Loucy (cell line): ENCODE measurements around the gene CYGB.

Experiments used
- H2AFZ ChIP-seq: fragments of 200-600 bp; sonication (generic); 2 replicates; pipeline ENCODE4 v1.6.0; 2016; ENCODE audit warnings: antibody characterized with exemption, mild to moderate bottlenecking, low read length, moderate library complexity
- H3F3A ChIP-seq: fragments of 200-600 bp; 2 replicates; pipeline ENCODE4 v1.6.0; 2016; ENCODE audit warnings: antibody characterized with exemption, low read depth, mild to moderate bottlenecking
- H3K27me3 ChIP-seq: fragments of 200-600 bp; sonication (generic); 2 replicates; pipeline ENCODE4 v1.6.1; 2014; ENCODE audit warnings: low read length, mild to moderate bottlenecking; ENCODE audit not compliant: insufficient read depth, poor library complexity, severe bottlenecking
- H3K36me3 ChIP-seq: fragments of 200-600 bp; sonication (generic); 2 replicates; pipeline ENCODE4 v1.6.1; 2016; ENCODE audit warnings: low read length; ENCODE audit not compliant: insufficient read depth
- H3K4me1 ChIP-seq: fragments of 200-600 bp; sonication (generic); 2 replicates; pipeline ENCODE4 v1.5.1; 2014; ENCODE audit warnings: low read length, mild to moderate bottlenecking; ENCODE audit not compliant: insufficient read depth, poor library complexity, severe bottlenecking
- H3K4me2 ChIP-seq: fragments of 200-600 bp; sonication (generic); 2 replicates; pipeline ENCODE4 v1.6.0; 2014; ENCODE audit warnings: antibody characterized with exemption, low read length, low read depth, mild to moderate bottlenecking; ENCODE audit not compliant: poor library complexity, severe bottlenecking
- H3K4me3 ChIP-seq: fragments of 200-600 bp; sonication (generic); 2 replicates; pipeline ENCODE4 v1.5.1; 2014; ENCODE audit warnings: low read length, mild to moderate bottlenecking, mixed read lengths; ENCODE audit not compliant: poor library complexity, severe bottlenecking
- H3K79me2 ChIP-seq: fragments of 200-600 bp; sonication (generic); 2 replicates; pipeline ENCODE4 v1.6.1; 2014; ENCODE audit warnings: low read length; ENCODE audit not compliant: insufficient read depth
- H3K9ac ChIP-seq: fragments of 200-600 bp; sonication (generic); 2 replicates; pipeline ENCODE4 v1.6.0; 2014; ENCODE audit warnings: mild to moderate bottlenecking, low read depth, low read length, moderate library complexity; ENCODE audit not compliant: poor library complexity, severe bottlenecking
- H3K9me2 ChIP-seq: fragments of 200-600 bp; sonication (generic); replicated peaks from 2 replicates; pipeline ENCODE4 v1.6.1; 2016; ENCODE audit warnings: low read depth, low read length, mixed read lengths
- H3K9me3 ChIP-seq: fragments of 200-600 bp; sonication (generic); 2 replicates; pipeline ENCODE4 v1.6.1; 2014; ENCODE audit warnings: mild to moderate bottlenecking, antibody characterized with exemption, low read length, low read depth; ENCODE audit not compliant: insufficient read depth
- H4K20me1 ChIP-seq: fragments of 200-600 bp; sonication (generic); 2 replicates; pipeline ENCODE4 v1.6.0; 2014; ENCODE audit warnings: antibody characterized with exemption, low read length, mild to moderate bottlenecking; ENCODE audit not compliant: insufficient read depth, poor library complexity, severe bottlenecking
- EZH2phosphoT487 ChIP-seq: fragments of 200-600 bp; IDR thresholded peaks from 2 replicates; pipeline ENCODE4 v1.6.1; 2018; ENCODE audit warnings: antibody characterized with exemption, mild to moderate bottlenecking, moderate library complexity, borderline replicate concordance
- TF ChIP-seq, protein P1 (sequence below): fragments of 200-600 bp; sonication (generic); conservative IDR thresholded peaks from 2 replicates; pipeline ENCODE4 v1.5.1; 2014; ENCODE audit warnings: mild to moderate bottlenecking, antibody characterized with exemption, low read length

The CYGB gene

GRCh38 chr17:76546556-76547182 lies 9.2 kb upstream of the CYGB start:
- Histone ChIP-seq H3K9ac (peak overlapping the region; percentile 69), H3K9me3 (no peaks in the 10 kb centered on the region), H3K36me3 (no peaks in the 10 kb centered on the region), H3K9me2 (no peaks in the 10 kb centered on the region), H3F3A (peaks cover 2% of the 10 kb centered on the region; the same call in 1 of the 2 replicates), H2AFZ (no peak overlapping the region), H3K4me3 (peak overlapping the region; percentile 56), H3K4me1 (peaks cover 74% of the 10 kb centered on the region), H4K20me1 (no peaks in the 10 kb centered on the region), H3K4me2 (peak overlapping the region; percentile 75), H3K27me3 (no peaks in the 10 kb centered on the region), H3K79me2 (peaks cover 13% of the 10 kb centered on the region; the same call in 1 of the 2 replicates)
- TF ChIP-seq, protein P1, sequence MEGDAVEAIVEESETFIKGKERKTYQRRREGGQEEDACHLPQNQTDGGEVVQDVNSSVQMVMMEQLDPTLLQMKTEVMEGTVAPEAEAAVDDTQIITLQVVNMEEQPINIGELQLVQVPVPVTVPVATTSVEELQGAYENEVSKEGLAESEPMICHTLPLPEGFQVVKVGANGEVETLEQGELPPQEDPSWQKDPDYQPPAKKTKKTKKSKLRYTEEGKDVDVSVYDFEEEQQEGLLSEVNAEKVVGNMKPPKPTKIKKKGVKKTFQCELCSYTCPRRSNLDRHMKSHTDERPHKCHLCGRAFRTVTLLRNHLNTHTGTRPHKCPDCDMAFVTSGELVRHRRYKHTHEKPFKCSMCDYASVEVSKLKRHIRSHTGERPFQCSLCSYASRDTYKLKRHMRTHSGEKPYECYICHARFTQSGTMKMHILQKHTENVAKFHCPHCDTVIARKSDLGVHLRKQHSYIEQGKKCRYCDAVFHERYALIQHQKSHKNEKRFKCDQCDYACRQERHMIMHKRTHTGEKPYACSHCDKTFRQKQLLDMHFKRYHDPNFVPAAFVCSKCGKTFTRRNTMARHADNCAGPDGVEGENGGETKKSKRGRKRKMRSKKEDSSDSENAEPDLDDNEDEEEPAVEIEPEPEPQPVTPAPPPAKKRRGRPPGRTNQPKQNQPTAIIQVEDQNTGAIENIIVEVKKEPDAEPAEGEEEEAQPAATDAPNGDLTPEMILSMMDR, result no peak
- TF ChIP-seq EZH2phosphoT487, result no peak

DNA sequence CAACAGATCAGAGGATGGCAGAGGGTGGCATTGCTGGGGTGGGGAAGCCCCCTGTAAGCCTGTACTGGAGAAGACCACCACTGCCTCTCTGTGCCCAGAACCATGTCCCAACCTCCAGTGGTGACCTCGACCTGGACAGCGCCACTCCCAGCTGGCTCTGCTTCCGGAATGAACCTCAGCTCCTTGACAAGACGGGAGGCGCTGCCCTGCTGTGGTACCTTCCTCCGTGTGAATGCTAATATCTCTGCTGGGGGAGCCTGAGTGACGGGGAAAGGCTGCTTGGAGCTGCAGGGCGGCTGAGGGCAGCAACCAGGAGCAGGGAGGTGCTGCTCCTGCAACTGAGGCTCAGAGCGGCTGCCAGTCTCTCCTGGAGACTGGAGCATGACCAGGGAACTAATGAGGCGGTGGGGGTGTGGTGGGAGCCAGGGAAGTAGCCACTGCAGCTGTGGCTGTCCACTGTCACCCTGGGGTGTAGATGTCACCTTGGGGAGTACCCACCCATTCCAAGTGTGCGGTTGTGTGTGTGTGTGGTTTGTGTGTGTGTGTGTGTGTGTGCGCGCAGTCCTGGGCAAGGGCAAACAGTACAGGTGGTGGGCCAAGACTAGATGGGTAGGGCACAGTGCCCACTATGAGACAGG lies 8.5 kb upstream of the CYGB start:
- H4K20me1 ChIP-seq, result no peaks in the 10 kb centered on the region
- H3F3A ChIP-seq, result peaks cover 2% of the 10 kb centered on the region; the same call in 1 of the 2 replicates
- H3K4me1 ChIP-seq, result peaks cover 72% of the 10 kb centered on the region
- H2AFZ ChIP-seq, result no peak overlapping the region
- peaks cover 13% of the 10 kb centered on the region; the same call in 1 of the 2 replicates for H3K79me2 ChIP-seq
- H3K27me3 ChIP-seq, result no peaks in the 10 kb centered on the region
- no peaks in the 10 kb centered on the region for H3K9me2 ChIP-seq
- H3K4me3 ChIP-seq, result peak overlapping the region; percentile 56
- TF ChIP-seq, protein P1, result no peak
- no peak for TF ChIP-seq EZH2phosphoT487
- H3K9ac ChIP-seq, result peak overlapping the region; percentile 69
- peak overlapping the region; percentile 75 for H3K4me2 ChIP-seq
- H3K36me3 ChIP-seq, result no peaks in the 10 kb centered on the region
- H3K9me3 ChIP-seq, result no peaks in the 10 kb centered on the region

- no peaks in the 10 kb centered on the region for H3K27me3 ChIP-seq
- H3K4me3 ChIP-seq, result no peak overlapping the region
- H3K9me2 ChIP-seq, result no peaks in the 10 kb centered on the region
- H3F3A ChIP-seq, result peaks cover 2% of the 10 kb centered on the region; the same call in 1 of the 2 replicates
- H3K9me3 ChIP-seq, result no peaks in the 10 kb centered on the region
- H3K4me1 ChIP-seq, result peaks cover 74% of the 10 kb centered on the region
- H3K79me2 ChIP-seq, result peaks cover 13% of the 10 kb centered on the region; the same call in 1 of the 2 replicates
- peak overlapping the region; percentile 69 for H3K9ac ChIP-seq
- TF ChIP-seq EZH2phosphoT487, result no peak
- TF ChIP-seq, protein P1, result no peak
- peak overlapping the region; percentile 6 for H3K4me2 ChIP-seq
- no peaks in the 10 kb centered on the region for H4K20me1 ChIP-seq
- H2AFZ ChIP-seq, result no peak overlapping the region
- H3K36me3 ChIP-seq, result no peaks in the 10 kb centered on the region
Observed at GRCh38 chr17:76544546-76545365, 7.2 kb upstream of the CYGB start.
